ENCODE results near the gene MPV17L2.

- TF ChIP-seq CTCF (conservative IDR thresholded peaks at IDR 0.05; ENCODE audit: low read length) (no peak), EZH2phosphoT487 (IDR thresholded peaks at IDR 0.05; ENCODE audit: borderline replicate concordance) (no peak)
Observed at GRCh38 chr19:18145391-18145999, 47.5 kb upstream of the MPV17L2 start.

All from Loucy (cell line).